GM13976 (cell line): ENCODE data around the gene TM7SF3.
"Not testable (repeated sequence)": the region's sequence is repeated elsewhere in the genome, so short reads cannot be mapped to it uniquely, and the experiment has no call there.

ENCODE experiments used
- DNase-seq: peaks from one replicate; pipeline ENCODE4 v3.0.0; 2012; ENCODE audit warnings: low spot score
- in situ Hi-C: fragments of 300-500 bp; cut with MboI; formaldehyde crosslinking; loops from one replicate; pipeline ENCODE4 v1.12.0; 2022; ENCODE audit warnings: low sequenced_read_pairs, mixed read lengths, inconsistent platforms; ENCODE audit not compliant: unreplicated experiment
- TF ChIP-seq, protein P1 (sequence below): IDR thresholded peaks from 2 replicates; pipeline ENCODE4 v1.5.1; 2012; ENCODE audit warnings: borderline replicate concordance, mild to moderate bottlenecking; ENCODE audit not compliant: insufficient read depth; ENCODE audit errors: extremely low read depth, missing control alignments, control extremely low read depth

The TM7SF3 gene

GRCh38 chr12:27055966-27056365 lies 41.8 kb upstream of the TM7SF3 start:
- in situ Hi-C loops: no loop called here
- TF ChIP-seq, protein P1, sequence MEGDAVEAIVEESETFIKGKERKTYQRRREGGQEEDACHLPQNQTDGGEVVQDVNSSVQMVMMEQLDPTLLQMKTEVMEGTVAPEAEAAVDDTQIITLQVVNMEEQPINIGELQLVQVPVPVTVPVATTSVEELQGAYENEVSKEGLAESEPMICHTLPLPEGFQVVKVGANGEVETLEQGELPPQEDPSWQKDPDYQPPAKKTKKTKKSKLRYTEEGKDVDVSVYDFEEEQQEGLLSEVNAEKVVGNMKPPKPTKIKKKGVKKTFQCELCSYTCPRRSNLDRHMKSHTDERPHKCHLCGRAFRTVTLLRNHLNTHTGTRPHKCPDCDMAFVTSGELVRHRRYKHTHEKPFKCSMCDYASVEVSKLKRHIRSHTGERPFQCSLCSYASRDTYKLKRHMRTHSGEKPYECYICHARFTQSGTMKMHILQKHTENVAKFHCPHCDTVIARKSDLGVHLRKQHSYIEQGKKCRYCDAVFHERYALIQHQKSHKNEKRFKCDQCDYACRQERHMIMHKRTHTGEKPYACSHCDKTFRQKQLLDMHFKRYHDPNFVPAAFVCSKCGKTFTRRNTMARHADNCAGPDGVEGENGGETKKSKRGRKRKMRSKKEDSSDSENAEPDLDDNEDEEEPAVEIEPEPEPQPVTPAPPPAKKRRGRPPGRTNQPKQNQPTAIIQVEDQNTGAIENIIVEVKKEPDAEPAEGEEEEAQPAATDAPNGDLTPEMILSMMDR: no peak

DNA sequence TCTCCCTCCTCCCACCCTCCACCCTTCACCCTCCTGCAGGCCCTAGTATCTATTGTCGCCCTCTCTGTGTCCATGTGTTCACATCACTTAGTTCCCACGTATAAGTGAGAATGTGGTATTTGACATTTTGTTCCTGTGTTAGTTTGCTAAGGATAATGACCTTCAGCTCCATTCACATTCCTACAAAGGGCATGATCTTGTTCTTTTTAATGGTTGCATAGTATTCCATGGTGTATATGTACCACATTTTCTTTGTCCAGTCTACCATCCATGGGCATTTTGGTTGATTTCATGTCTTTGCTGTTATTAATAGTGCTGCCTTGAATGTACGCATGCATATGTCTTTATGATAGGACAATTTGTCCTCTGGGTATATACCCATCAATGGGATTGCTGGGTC lies 38.6 kb upstream of the TM7SF3 start:
- DNase-seq: no peak
- in situ Hi-C loops: no loop called here
- TF ChIP-seq, protein P1: no peak

More at GRCh38 chr12:27055966-27056365, 41.8 kb upstream of the TM7SF3 start:
- DNase-seq: no peak

- DNase-seq: no peak
- TF ChIP-seq, protein P1: no peak
- in situ Hi-C loops: no loop called here
Observed at GRCh38 chr12:27052176-27052575, 38.0 kb upstream of the TM7SF3 start.

- TF ChIP-seq, protein P1: no peak
- in situ Hi-C loops: loop anchor here (25.0 kb wide), 1 partner anchor 238 kb away; no protein-coding TSS in a partner anchor
Observed at GRCh38 chr12:27048822-27049752, 34.9 kb upstream of the TM7SF3 start.

DNA sequence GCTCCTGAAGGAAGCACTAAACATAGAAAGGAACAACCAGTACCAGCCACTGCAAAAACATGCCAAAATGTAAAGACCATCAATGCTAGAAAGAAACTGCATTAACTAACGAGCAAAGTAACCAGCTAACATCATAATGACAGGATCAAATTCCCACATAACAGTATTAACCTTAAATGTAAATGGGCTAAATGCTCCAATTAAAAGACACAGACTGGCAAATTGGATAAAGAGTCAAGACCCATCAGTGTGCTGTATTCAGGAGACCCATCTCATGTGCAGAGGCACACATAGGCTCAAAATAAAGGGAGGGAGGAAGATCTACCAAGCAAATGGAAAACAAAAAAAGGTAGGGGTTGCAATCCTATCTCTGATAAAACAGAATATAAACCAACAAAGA lies 27.8 kb upstream of the TM7SF3 start:
- DNase-seq: not testable (repeated sequence)
- in situ Hi-C loops: loop anchor here (25.0 kb wide), 1 partner anchor 245 kb away; no protein-coding TSS in a partner anchor

More at GRCh38 chr12:27048822-27049752, 34.9 kb upstream of the TM7SF3 start:
- DNase-seq: no peak

GRCh38 chr12:27040637-27041036 lies 26.5 kb upstream of the TM7SF3 start:
- in situ Hi-C loops: loop anchor here (25.0 kb wide), 1 partner anchor 247 kb away; no protein-coding TSS in a partner anchor
- not testable (repeated sequence) for DNase-seq

DNA sequence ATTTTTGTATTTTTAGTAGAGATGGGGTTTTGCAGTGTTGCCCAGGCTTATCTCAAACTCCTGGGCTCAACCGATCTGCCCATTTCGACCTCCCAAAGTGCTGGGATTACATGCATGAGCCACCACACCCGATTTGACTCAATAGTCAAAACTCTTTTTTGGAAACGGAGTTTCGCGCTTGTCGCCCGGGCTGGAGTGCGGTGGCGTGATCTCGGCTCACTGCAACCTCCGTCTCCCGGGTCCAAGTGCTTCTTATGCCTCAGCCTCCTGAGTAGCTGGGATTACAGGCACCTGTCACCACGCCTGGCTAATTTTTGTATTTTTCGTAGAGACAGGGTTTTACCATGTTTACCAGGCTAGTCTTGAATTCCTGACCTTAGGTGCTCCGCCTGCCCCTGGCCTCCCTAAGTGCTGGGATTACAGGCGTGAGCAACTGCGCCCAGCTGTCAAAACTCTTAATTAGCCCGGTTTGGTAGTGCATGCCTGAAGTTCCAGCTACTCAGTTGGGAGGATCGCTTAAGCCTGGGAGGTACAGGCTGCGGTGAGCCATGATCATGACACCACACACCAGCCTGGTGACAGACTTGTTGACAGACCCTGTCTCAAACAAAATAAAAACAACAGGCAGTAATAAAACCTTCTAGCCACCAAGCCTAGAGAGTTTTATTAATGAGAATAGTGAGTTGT lies 20.6 kb upstream of the TM7SF3 start:
- in situ Hi-C loops: loop anchor here (25.0 kb wide), 1 partner anchor 253 kb away; no protein-coding TSS in a partner anchor
- no peak for DNase-seq
- TF ChIP-seq, protein P1: no peak
